ENCODE results near the gene TLCD3B. TPM values are rescaled to one million over a fixed set of nuclear protein-coding genes. Genes with fewer than 3 reads are reported as not detected.

TLCD3B gene
- total and polyA plus RNA-seq, 4 donors = 0.05 to 0.65 TPM; not detected in 2

DNA sequence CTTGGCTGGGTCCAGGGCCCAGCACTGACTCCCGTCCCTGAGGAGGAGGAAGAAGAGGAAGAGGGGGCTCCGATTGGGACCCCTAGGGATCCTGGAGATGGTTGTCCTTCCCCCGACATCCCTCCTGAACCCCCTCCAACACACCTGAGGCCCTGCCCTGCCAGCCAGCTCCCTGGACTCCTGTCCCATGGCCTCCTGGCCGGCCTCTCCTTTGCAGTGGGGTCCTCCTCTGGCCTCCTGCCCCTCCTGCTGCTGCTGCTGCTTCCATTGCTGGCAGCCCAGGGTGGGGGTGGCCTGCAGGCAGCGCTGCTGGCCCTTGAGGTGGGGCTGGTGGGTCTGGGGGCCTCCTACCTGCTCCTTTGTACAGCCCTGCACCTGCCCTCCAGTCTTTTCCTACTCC lies 44.1 kb downstream of the TLCD3B start:
- no peak overlapping the region for H3K4me3 ChIP-seq (ENCODE audit: low read depth in 1 of 3, low read length in 3 of 3)
- 93% methylated on average over 5 of the region's 5 CpGs for WGBS
- no peaks in the 10 kb centered on the region for H3K4me1 ChIP-seq (ENCODE audit: control insufficient read depth in 4 of 4, insufficient read depth in 4 of 4, low read length in 3 of 4)
- H3K27ac ChIP-seq (ENCODE audit: low read depth in 1 of 2, low read length in 2 of 2) = no peak overlapping the region
- TF ChIP-seq HNF4G (IDR thresholded peaks at IDR 0.05) (no peak), RAD21 (IDR thresholded peaks at IDR 0.05) (no peak), JUND (IDR thresholded peaks at IDR 0.05) (no peak), NR2F2 (IDR thresholded peaks at IDR 0.05) (no peak), EGR1 (IDR thresholded peaks at IDR 0.05; ENCODE audit: low read depth in 2 of 2) (no peak)
- no peak overlapping the region for H3K9ac ChIP-seq (ENCODE audit: low read depth in 1 of 2, low read length in 2 of 2)
- peaks cover 42 to 89% (median 52%) of the 10 kb centered on the region in 4 donors for H3K36me3 ChIP-seq (ENCODE audit: control insufficient read depth in 4 of 4, insufficient read depth in 3 of 4, low read depth in 1 of 4, low read length in 3 of 4)
- DNase-seq (ENCODE audit: low spot score) = no peak
- H3K27me3 ChIP-seq (ENCODE audit: control insufficient read depth in 4 of 4, insufficient read depth in 4 of 4, low read length in 3 of 4) = no peaks in the 10 kb centered on the region
- no peaks in the 10 kb centered on the region for H3K9me3 ChIP-seq (ENCODE audit: control insufficient read depth in 4 of 4, low read length in 3 of 4)

DNA sequence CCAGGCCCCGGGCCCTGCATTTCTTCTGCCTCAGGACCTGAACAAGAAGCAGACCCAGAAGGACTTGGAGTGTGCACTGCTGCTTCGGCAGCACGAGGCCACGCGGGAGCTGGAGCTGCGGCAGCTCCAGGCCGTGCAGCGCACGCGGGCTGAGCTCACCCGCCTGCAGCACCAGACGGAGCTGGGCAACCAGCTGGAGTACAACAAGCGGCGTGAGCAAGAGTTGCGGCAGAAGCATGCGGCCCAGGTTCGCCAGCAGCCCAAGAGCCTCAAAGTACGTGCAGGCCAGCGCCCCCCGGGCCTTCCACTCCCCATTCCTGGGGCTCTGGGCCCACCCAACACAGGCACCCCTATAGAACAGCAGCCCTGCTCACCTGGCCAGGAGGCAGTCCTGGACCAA lies 44.8 kb downstream of the TLCD3B start:
- H3K27me3 ChIP-seq (ENCODE audit: control insufficient read depth in 4 of 4, insufficient read depth in 4 of 4, low read length in 3 of 4) = no peaks in the 10 kb centered on the region
- no peaks in the 10 kb centered on the region for H3K9me3 ChIP-seq (ENCODE audit: control insufficient read depth in 4 of 4, low read length in 3 of 4)
- H3K4me1 ChIP-seq (ENCODE audit: control insufficient read depth in 4 of 4, insufficient read depth in 4 of 4, low read length in 3 of 4) = no peaks in the 10 kb centered on the region
- no peak overlapping the region for H3K27ac ChIP-seq (ENCODE audit: low read depth in 1 of 2, low read length in 2 of 2)
- no peak overlapping the region for H3K4me3 ChIP-seq (ENCODE audit: low read depth in 1 of 3, low read length in 3 of 3)
- DNase-seq (ENCODE audit: low spot score) = no peak
- peaks cover 44 to 94% (median 59%) of the 10 kb centered on the region in 4 donors for H3K36me3 ChIP-seq (ENCODE audit: control insufficient read depth in 4 of 4, insufficient read depth in 3 of 4, low read depth in 1 of 4, low read length in 3 of 4)
- 94% methylated on average over 20 of the region's 20 CpGs for WGBS
- no peak for TF ChIP-seq FOXA1 (IDR thresholded peaks at IDR 0.05)
- no peak for TF ChIP-seq RAD21 (IDR thresholded peaks at IDR 0.05)
- TF ChIP-seq, protein P1, sequence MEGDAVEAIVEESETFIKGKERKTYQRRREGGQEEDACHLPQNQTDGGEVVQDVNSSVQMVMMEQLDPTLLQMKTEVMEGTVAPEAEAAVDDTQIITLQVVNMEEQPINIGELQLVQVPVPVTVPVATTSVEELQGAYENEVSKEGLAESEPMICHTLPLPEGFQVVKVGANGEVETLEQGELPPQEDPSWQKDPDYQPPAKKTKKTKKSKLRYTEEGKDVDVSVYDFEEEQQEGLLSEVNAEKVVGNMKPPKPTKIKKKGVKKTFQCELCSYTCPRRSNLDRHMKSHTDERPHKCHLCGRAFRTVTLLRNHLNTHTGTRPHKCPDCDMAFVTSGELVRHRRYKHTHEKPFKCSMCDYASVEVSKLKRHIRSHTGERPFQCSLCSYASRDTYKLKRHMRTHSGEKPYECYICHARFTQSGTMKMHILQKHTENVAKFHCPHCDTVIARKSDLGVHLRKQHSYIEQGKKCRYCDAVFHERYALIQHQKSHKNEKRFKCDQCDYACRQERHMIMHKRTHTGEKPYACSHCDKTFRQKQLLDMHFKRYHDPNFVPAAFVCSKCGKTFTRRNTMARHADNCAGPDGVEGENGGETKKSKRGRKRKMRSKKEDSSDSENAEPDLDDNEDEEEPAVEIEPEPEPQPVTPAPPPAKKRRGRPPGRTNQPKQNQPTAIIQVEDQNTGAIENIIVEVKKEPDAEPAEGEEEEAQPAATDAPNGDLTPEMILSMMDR (IDR thresholded peaks at IDR 0.05; ENCODE audit: low read depth, low read length, missing input control) = no peak
- TF ChIP-seq, protein P2, sequence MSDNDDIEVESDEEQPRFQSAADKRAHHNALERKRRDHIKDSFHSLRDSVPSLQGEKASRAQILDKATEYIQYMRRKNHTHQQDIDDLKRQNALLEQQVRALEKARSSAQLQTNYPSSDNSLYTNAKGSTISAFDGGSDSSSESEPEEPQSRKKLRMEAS (IDR thresholded peaks at IDR 0.05) = no peak
- TF ChIP-seq HNF4G (IDR thresholded peaks at IDR 0.05) = no peak
- no peak for TF ChIP-seq YY1 (IDR thresholded peaks at IDR 0.05)
- no peak for TF ChIP-seq HNF4A (conservative IDR thresholded peaks at IDR 0.05)
- TF ChIP-seq, protein P3, sequence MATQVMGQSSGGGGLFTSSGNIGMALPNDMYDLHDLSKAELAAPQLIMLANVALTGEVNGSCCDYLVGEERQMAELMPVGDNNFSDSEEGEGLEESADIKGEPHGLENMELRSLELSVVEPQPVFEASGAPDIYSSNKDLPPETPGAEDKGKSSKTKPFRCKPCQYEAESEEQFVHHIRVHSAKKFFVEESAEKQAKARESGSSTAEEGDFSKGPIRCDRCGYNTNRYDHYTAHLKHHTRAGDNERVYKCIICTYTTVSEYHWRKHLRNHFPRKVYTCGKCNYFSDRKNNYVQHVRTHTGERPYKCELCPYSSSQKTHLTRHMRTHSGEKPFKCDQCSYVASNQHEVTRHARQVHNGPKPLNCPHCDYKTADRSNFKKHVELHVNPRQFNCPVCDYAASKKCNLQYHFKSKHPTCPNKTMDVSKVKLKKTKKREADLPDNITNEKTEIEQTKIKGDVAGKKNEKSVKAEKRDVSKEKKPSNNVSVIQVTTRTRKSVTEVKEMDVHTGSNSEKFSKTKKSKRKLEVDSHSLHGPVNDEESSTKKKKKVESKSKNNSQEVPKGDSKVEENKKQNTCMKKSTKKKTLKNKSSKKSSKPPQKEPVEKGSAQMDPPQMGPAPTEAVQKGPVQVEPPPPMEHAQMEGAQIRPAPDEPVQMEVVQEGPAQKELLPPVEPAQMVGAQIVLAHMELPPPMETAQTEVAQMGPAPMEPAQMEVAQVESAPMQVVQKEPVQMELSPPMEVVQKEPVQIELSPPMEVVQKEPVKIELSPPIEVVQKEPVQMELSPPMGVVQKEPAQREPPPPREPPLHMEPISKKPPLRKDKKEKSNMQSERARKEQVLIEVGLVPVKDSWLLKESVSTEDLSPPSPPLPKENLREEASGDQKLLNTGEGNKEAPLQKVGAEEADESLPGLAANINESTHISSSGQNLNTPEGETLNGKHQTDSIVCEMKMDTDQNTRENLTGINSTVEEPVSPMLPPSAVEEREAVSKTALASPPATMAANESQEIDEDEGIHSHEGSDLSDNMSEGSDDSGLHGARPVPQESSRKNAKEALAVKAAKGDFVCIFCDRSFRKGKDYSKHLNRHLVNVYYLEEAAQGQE (IDR thresholded peaks at IDR 0.05) = no peak
- TF ChIP-seq, protein P4, sequence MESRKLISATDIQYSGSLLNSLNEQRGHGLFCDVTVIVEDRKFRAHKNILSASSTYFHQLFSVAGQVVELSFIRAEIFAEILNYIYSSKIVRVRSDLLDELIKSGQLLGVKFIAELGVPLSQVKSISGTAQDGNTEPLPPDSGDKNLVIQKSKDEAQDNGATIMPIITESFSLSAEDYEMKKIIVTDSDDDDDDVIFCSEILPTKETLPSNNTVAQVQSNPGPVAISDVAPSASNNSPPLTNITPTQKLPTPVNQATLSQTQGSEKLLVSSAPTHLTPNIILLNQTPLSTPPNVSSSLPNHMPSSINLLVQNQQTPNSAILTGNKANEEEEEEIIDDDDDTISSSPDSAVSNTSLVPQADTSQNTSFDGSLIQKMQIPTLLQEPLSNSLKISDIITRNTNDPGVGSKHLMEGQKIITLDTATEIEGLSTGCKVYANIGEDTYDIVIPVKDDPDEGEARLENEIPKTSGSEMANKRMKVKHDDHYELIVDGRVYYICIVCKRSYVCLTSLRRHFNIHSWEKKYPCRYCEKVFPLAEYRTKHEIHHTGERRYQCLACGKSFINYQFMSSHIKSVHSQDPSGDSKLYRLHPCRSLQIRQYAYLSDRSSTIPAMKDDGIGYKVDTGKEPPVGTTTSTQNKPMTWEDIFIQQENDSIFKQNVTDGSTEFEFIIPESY (IDR thresholded peaks at IDR 0.05) = no peak
- TF ChIP-seq FOXA2 (IDR thresholded peaks at IDR 0.05) = no peak
- no peak overlapping the region for H3K9ac ChIP-seq (ENCODE audit: low read depth in 1 of 2, low read length in 2 of 2)
